GM20000 (cell line): Measurements from ENCODE around the gene TRAPPC12.
"Not testable (repeated sequence)": the region's sequence is repeated elsewhere in the genome, so short reads cannot be mapped to it uniquely, and the experiment has no call there.

Experiments
- DNase-seq: peaks from one replicate; pipeline ENCODE4 v3.0.0; 2012; ENCODE audit warnings: low spot score
- CTCF ChIP-seq: IDR thresholded peaks from 2 replicates; pipeline ENCODE4 v1.5.1; 2012; ENCODE audit warnings: mild to moderate bottlenecking, control low read depth; ENCODE audit errors: extremely low read depth, missing control alignments

The TRAPPC12 gene

GRCh38 chr2:3368261-3368722 is 11.2 kb upstream of the TRAPPC12 start:
- no peak for TF ChIP-seq CTCF
- DNase-seq = no peak

DNA sequence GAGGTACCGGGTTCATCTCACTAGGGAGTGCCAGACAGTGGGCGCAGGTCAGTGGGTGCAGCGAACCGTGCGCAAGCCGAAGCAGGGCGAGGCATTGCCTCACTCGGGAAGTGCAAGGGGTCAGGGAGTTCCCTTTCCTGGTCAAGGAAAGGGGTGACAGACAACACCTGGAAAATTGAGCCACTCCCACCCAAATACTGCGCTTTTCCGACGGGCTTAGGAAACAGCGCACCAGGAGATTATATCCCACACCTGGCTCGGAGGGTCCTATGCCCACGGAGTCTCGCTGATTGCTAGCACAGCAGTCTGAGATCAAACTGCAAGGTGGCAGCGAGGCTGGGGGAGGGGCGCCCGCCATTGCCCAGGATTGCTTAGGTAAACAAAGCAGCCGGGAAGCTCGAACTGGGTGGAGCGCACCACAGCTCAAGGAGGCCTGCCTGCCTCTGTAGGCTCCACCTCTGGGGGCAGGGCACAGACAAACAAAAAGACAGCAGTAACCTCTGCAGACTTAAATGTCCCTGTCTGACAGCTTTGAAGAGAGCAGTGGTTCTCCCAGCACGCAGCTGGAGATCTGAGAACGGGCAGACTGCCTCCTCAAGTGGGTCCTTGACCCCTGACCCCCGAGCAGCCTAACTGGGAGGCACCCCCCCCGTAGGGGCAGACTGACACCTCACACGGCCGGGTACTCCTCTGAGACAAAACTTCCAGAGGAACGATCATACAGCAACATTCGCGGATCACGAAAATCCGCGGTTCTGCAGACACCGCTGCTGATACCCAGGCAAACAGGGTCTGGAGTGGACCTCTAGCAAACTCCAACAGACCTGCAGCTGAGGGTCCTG is 9.9 kb upstream of the TRAPPC12 start:
- DNase-seq = not testable (repeated sequence)

DNA sequence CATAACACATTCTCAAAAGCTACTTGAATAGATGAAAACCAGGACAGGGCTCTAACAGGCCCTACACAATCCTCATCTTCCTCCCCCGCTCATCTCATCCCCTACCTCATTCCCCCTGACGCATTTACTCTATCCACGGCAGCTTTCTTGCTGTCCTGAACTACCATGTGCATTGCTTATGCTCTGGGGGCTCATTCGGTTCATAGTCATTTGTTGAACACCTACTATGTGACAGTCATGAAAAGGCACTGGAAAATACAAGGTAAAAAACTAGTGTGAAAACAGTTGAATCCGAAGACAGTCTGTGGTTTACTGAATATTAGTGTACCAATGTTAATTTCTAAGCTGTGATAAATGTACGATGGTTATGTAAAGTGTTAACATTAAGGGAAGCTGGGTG is 2.7 kb upstream of the TRAPPC12 start:
- DNase-seq = no peak
- no peak for TF ChIP-seq CTCF

DNA sequence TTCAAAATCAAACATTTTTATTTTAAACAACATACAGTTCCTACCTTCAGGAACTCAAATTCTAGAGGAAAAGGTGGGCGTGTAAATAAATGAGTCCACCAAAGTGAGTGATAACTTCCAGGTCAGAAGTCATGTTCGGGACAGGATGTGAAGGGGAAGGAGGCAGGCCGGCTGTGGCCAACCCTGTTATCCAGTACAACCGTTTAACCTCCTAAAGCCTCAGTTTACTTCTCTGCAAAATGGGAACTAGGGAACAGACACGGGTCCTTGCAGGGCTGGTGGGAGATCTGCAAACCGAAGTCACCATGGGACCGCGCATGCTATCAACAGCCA is 2.2 kb upstream of the TRAPPC12 start:
- no peak for TF ChIP-seq CTCF
- peak; percentile 72 for DNase-seq

DNA sequence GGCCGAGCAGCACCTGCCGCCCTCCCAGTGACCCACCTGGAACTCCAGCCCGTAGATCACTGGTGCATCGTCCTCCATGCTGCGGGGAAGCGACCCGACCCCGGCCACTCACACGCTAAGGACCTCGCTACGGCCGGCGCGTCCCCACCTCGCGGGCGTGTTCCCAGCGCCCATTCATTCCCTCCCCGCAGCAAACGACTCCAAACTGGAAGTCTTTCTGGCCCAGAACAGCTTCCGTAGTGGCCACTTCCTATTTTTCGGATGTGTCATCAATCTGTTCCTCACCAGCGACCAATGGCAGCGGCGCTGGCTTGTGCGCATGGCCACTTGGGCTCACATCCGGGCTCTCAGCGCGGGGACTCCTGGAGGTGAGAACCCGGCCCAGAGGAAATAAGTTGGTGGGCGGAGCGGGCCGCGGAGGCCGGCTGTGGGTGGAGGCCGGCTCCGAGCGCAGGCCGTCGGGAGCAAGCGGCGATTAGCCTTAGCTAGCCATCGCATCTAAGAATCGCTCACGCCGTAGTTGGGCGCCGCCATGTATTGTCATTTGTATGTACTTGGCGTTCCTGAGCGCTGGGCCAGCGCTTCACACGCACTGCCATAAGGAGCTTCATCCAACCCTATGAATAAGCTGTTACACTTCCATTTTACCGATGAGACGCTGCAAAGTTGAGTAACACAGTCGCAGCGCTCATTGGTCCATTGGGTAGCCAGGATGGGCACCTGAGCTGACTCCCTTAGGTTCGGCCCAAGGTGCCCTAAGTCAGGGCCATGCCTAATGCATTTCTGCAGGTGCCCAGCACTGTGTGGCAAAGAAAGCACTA is 1.7 kb upstream of the TRAPPC12 start, which contains the start of gene EIPR1:
Gene EIPR1 (minus strand): TSS at position 207 of the 821 bp plus-strand sequence. CDS start 129 bp downstream, at position 78.
- DNase-seq = peak; percentile 96
- TF ChIP-seq CTCF = no peak

DNA sequence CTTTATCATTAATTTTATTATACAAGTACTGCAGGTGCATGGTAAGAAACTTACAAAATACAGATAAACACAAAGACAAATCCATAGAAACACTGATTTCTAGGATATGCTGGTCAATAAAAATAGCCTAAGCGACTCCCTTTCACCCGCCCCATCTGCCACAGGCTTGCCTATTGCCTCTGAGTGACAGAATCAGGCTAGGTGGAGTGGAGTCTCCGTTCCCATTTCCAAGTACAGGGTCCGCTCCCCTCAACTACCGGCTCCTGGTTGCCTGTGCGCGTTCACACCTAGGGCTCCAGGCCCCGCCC is 201 bp upstream of the TRAPPC12 start:
- DNase-seq = no peak
- TF ChIP-seq CTCF = no peak

- DNase-seq = no peak
- TF ChIP-seq CTCF = no peak
These were observed 7.0 kb downstream of the TRAPPC12 start for GRCh38 chr2:3386448-3386958.
